Tibial artery (tissue), 4 donors: ENCODE data around the gene THSD7B.

ENCODE experiments used
- DNase-seq, 2 donors: peaks; one replicate each; pipeline ENCODE4 v3.0.0-alpha.2; 2019
- H3K27ac ChIP-seq, 2 donors: fragments of 200-600 bp; sonication (generic) in 1 of 2; 1 replicate in 1 of 2; 2 replicates in 1 of 2; pipeline ENCODE4 v1.5.1; 2018 to 2019; ENCODE audit warnings: mild to moderate bottlenecking in 1 of 2
- H3K27me3 ChIP-seq, 2 donors: fragments of 200-600 bp; sonication (generic) in 1 of 2; one replicate each; pipeline versions ENCODE4 v1.5.1 to v1.6.0; 2016 to 2019
- H3K36me3 ChIP-seq, 3 donors: fragments of 200-600 bp; sonication (generic) in 2 of 3; one replicate each; pipeline ENCODE4 v1.5.1; 2016 to 2019; ENCODE audit warnings: mild to moderate bottlenecking in 2 of 3
- H3K4me1 ChIP-seq, 4 donors: fragments of 200-600 bp; sonication (generic) in 2 of 4; 1 replicate in 3 of 4; 2 replicates in 1 of 4; pipeline ENCODE4 v1.5.1; 2016 to 2019
- H3K4me3 ChIP-seq, 2 donors: fragments of 200-600 bp; sonication (generic) in 1 of 2; 1 replicate in 1 of 2; 2 replicates in 1 of 2; pipeline ENCODE4 v1.5.1; 2018 to 2019; ENCODE audit warnings: mild to moderate bottlenecking in 2 of 2
- H3K9me3 ChIP-seq, 3 donors: fragments of 200-600 bp; sonication (generic) in 1 of 3; one replicate each; pipeline ENCODE4 v1.5.1; 2016 to 2019
- CTCF ChIP-seq, 2 experiments: fragments of 200-600 bp in 1 of 2; fragments of 450-650 bp in 1 of 2; IDR thresholded peaks; one replicate each; pipeline ENCODE4 v1.5.1; 2017 to 2019; ENCODE audit warnings: antibody characterized with exemption in 2 of 2, mild to moderate bottlenecking in 1 of 2, moderate library complexity in 1 of 2
- intact Hi-C: fragments of 100-400 bp; cut with DNase I; formaldehyde crosslinking; loops from one replicate; pipeline ENCODE4 v1.15.0; 2023; ENCODE audit warnings: low total_unique reads

The THSD7B gene

GRCh38 chr2:137674991-137675390, 909.6 kb downstream of the THSD7B start:
- TF ChIP-seq CTCF (IDR thresholded peaks at IDR 0.05) = no peak
- intact Hi-C loops = no loop called here
- H3K27me3 ChIP-seq = no peaks in the 10 kb centered on the region
- H3K4me1 ChIP-seq = no peaks in the 10 kb centered on the region
- H3K4me3 ChIP-seq = no peak overlapping the region
- no peaks in the 10 kb centered on the region for H3K36me3 ChIP-seq
- H3K9me3 ChIP-seq = no peaks in the 10 kb centered on the region
- H3K27ac ChIP-seq = no peak overlapping the region
- no peak for DNase-seq

- intact Hi-C loops = no loop called here
- Histone ChIP-seq H3K4me3 (no peak overlapping the region), H3K9me3 (no peaks in the 10 kb centered on the region), H3K27ac (no peak overlapping the region), H3K36me3 (no peaks in the 10 kb centered on the region), H3K27me3 (no peaks in the 10 kb centered on the region), H3K4me1 (no peaks in the 10 kb centered on the region)
- DNase-seq = no peak
- no peak for TF ChIP-seq CTCF (IDR thresholded peaks at IDR 0.05)
Measured at GRCh38 chr2:137675584-137676327, 910.4 kb downstream of the THSD7B start.

- no peak overlapping the region for H3K27ac ChIP-seq
- intact Hi-C loops = no loop called here
- no peaks in the 10 kb centered on the region for H3K9me3 ChIP-seq
- no peak overlapping the region for H3K4me3 ChIP-seq
- no peaks in the 10 kb centered on the region for H3K27me3 ChIP-seq
- no peak for TF ChIP-seq CTCF (IDR thresholded peaks at IDR 0.05)
- no peak for DNase-seq
- H3K36me3 ChIP-seq = no peaks in the 10 kb centered on the region
- no peaks in the 10 kb centered on the region for H3K4me1 ChIP-seq
Measured at GRCh38 chr2:137676346-137676745, 911.0 kb downstream of the THSD7B start.

- TF ChIP-seq CTCF (IDR thresholded peaks at IDR 0.05) = no peak
Measured at GRCh38 chr2:137677466-137677865, 912.1 kb downstream of the THSD7B start.

GRCh38 chr2:137689549-137689948, 924.2 kb downstream of the THSD7B start:
- H3K27me3 ChIP-seq = no peaks in the 10 kb centered on the region
- no peaks in the 10 kb centered on the region for H3K4me1 ChIP-seq
- no peak overlapping the region for H3K27ac ChIP-seq
- no peak overlapping the region for H3K4me3 ChIP-seq
- TF ChIP-seq CTCF (IDR thresholded peaks at IDR 0.05) = no peak
- intact Hi-C loops = no loop called here
- H3K9me3 ChIP-seq = no peaks in the 10 kb centered on the region
- no peaks in the 10 kb centered on the region for H3K36me3 ChIP-seq
- DNase-seq = no peak

More at GRCh38 chr2:137677466-137677865, 912.1 kb downstream of the THSD7B start:
- Histone ChIP-seq H3K36me3 (no peaks in the 10 kb centered on the region), H3K27me3 (no peaks in the 10 kb centered on the region), H3K4me1 (no peaks in the 10 kb centered on the region), H3K27ac (no peak overlapping the region), H3K4me3 (no peak overlapping the region), H3K9me3 (no peaks in the 10 kb centered on the region)
- intact Hi-C loops = no loop called here
- DNase-seq = no peak
